Endothelial cell of umbilical vein (primary cell): ENCODE measurements around the gene UCKL1. TPM values are rescaled to one million over a fixed set of nuclear protein-coding genes. Genes with fewer than 3 reads are reported as not detected.

Source experiments
- BruUV-seq: library from RNA; stranded (reverse); fragments of 400-500 nt; replicated peaks from 2 replicates; lab custom pipeline; 2021; lab: Mats Ljungman, UMichigan
- CTCF ChIA-PET: fragments of 300-600, 350-600 bp; sonication (Branson Sonifier 250); formaldehyde crosslinking; loops from one replicate; lab custom pipeline; 2021; ENCODE audit warnings: antibody characterized with exemption, inconsistent platforms; lab: Charles Lee
- POLR2A ChIA-PET: fragments of 300-600, 350-600 bp; sonication (Branson Sonifier 250); formaldehyde crosslinking; loops from one replicate; lab custom pipeline; 2021; ENCODE audit warnings: antibody characterized with exemption, inconsistent platforms; lab: Charles Lee
- DNase-seq: peaks from one replicate; pipeline ENCODE4 v3.0.0-alpha.2; 2011; ENCODE audit warnings: low read depth, low spot score
- FAIRE-seq: peaks from 2 replicates; lab custom pipeline; 2011; peaks lifted over from hg19 to GRCh38; lab: Jason Lieb, UNC
- H2AFZ ChIP-seq: 2 replicates; pipeline ENCODE4 v1.6.0; 2012; ENCODE audit warnings: low read depth, low read length, control low read depth, inconsistent platforms
- H3K27ac ChIP-seq: 2 replicates; pipeline ENCODE4 v1.5.1; 2011; ENCODE audit warnings: low read depth, mild to moderate bottlenecking, control low read depth, low read length, moderate library complexity; ENCODE audit not compliant: insufficient read depth
- H3K27me3 ChIP-seq, 2 experiments: 2 replicates each; pipeline versions ENCODE4 v1.6.0 to v1.6.1; 2011; ENCODE audit warnings: low read length in 2 of 2, mixed read lengths in 1 of 2; ENCODE audit not compliant: control insufficient read depth in 2 of 2, insufficient read depth in 2 of 2
- H3K36me3 ChIP-seq, 2 experiments: 2 replicates in 1 of 2; 3 replicates in 1 of 2; pipeline ENCODE4 v1.5.1; 2011; ENCODE audit warnings: low read length in 2 of 2, mild to moderate bottlenecking in 1 of 2, moderate library complexity in 1 of 2; ENCODE audit not compliant: control insufficient read depth in 2 of 2, insufficient read depth in 2 of 2; ENCODE audit errors: extremely low read depth in 1 of 2
- H3K4me1 ChIP-seq: 3 replicates; pipeline ENCODE4 v1.5.1; 2011; ENCODE audit warnings: mild to moderate bottlenecking, low read length; ENCODE audit not compliant: control insufficient read depth, insufficient read depth; ENCODE audit errors: extremely low read depth
- H3K4me2 ChIP-seq: 2 replicates; pipeline ENCODE4 v1.6.1; 2011; ENCODE audit warnings: low read length, control low read depth, mixed read lengths; ENCODE audit not compliant: insufficient read depth
- H3K4me3 ChIP-seq, 3 experiments: fragments of 200-600 bp in 1 of 3; sonication (generic), shearing (Covaris generic) in 1 of 3; replicated peaks in 1 of 3; 2 replicates each; pipeline ENCODE4 v1.5.1; 2011 to 2016; ENCODE audit warnings: control low read depth in 3 of 3, low read length in 3 of 3, mild to moderate bottlenecking in 2 of 3, inconsistent platforms in 1 of 3, low read depth in 1 of 3, moderate library complexity in 1 of 3; ENCODE audit not compliant: insufficient read depth in 1 of 3
- H3K79me2 ChIP-seq: 2 replicates; pipeline ENCODE4 v1.6.0; 2012; ENCODE audit warnings: low read length, inconsistent platforms; ENCODE audit not compliant: control insufficient read depth, insufficient read depth
- H3K9ac ChIP-seq: replicated peaks from 2 replicates; pipeline ENCODE3; 2011; ENCODE audit warnings: low read length, control low read depth; ENCODE audit not compliant: insufficient read depth; ENCODE audit errors: extremely low read depth
- H3K9me1 ChIP-seq: replicated peaks from 3 replicates; pipeline ENCODE4 v1.6.0; 2011; ENCODE audit warnings: mild to moderate bottlenecking, low read length; ENCODE audit not compliant: control insufficient read depth, insufficient read depth; ENCODE audit errors: extremely low read depth
- H3K9me3 ChIP-seq: replicated peaks from 2 replicates; pipeline ENCODE4 v1.5.1; 2012; ENCODE audit warnings: low read length, inconsistent platforms; ENCODE audit not compliant: control insufficient read depth, insufficient read depth
- H4K20me1 ChIP-seq: replicated peaks from 2 replicates; pipeline ENCODE3; 2011; ENCODE audit warnings: mild to moderate bottlenecking, low read length; ENCODE audit not compliant: control insufficient read depth, insufficient read depth; ENCODE audit errors: extremely low read depth
- EZH2 ChIP-seq: IDR thresholded peaks from 2 replicates; pipeline ENCODE4 v1.6.1; 2012; ENCODE audit warnings: borderline replicate concordance, low read depth, mild to moderate bottlenecking, moderate library complexity, low read length, inconsistent platforms; ENCODE audit not compliant: severe bottlenecking
- FOS ChIP-seq: IDR thresholded peaks from 2 replicates; pipeline ENCODE4 v1.6.1; 2011; ENCODE audit warnings: mild to moderate bottlenecking, low read length, moderate library complexity, borderline replicate concordance; ENCODE audit not compliant: insufficient read depth
- GATA2 ChIP-seq: IDR thresholded peaks from 2 replicates; pipeline ENCODE4 v1.7.0; 2011; ENCODE audit warnings: low read depth, mild to moderate bottlenecking, moderate library complexity, mixed read lengths, low read length; ENCODE audit not compliant: insufficient read length, insufficient read depth
- JUN ChIP-seq: IDR thresholded peaks from 2 replicates; pipeline ENCODE4 v1.6.1; 2011; ENCODE audit warnings: borderline replicate concordance, low read depth; ENCODE audit not compliant: insufficient read length, insufficient read depth
- MYC ChIP-seq: IDR thresholded peaks from one replicate; pipeline ENCODE4 v1.6.1; 2011; ENCODE audit warnings: mild to moderate bottlenecking, low read depth, low read length
- POLR2A ChIP-seq: IDR thresholded peaks from 2 replicates; pipeline ENCODE4 v1.6.1; 2012; ENCODE audit warnings: low read depth, mild to moderate bottlenecking, control low read depth, low read length
- POLR2AphosphoS5 ChIP-seq: IDR thresholded peaks from 2 replicates; pipeline ENCODE4 v1.6.1; 2012; ENCODE audit warnings: low read depth, mild to moderate bottlenecking, control low read depth, low read length, moderate library complexity; ENCODE audit not compliant: insufficient read depth
- dilution Hi-C: fragments of 300-500 bp; cut with MboI; formaldehyde crosslinking; loops from one replicate; pipeline ENCODE4 v1.15.0; 2019; ENCODE audit warnings: low sequenced_read_pairs; ENCODE audit not compliant: extremely low pct_ligation_motif_present
- intact Hi-C: fragments of 100-400 bp; cut with micrococcal nuclease; formaldehyde crosslinking; loops from one replicate; pipeline ENCODE4 v1.10.0; 2022
- polyA plus RNA-seq, 4 experiments: library from polyadenylated mRNA; depleted of rRNA in 3 of 4; stranded (reverse) in 3 of 4; unstranded in 1 of 4; fragments of >200 nt; gene quantifications; 2 replicates each; pipeline versions ENCODE4 v1.2.1 to v1.2.3, GENCODE V29; 2011 to 2012; ENCODE audit warnings: missing spikeins in 1 of 4
- total RNA-seq: library from RNA; stranded (reverse); gene quantifications from 2 replicates; pipeline ENCODE4 v1.2.3, GENCODE V29; 2021
- TF ChIP-seq, protein P1 (sequence below), 2 donors: IDR thresholded peaks; 1 replicate in 1 of 2; 2 replicates in 1 of 2; pipeline ENCODE4 v1.5.1; 2011; ENCODE audit warnings: low read length in 2 of 2, mild to moderate bottlenecking in 2 of 2, moderate library complexity in 2 of 2, control low read depth in 1 of 2, inconsistent platforms in 1 of 2, low read depth in 1 of 2; ENCODE audit not compliant: insufficient read depth in 1 of 2; ENCODE audit errors: extremely low read depth in 1 of 2
- TF ChIP-seq, protein P2 (sequence below): IDR thresholded peaks from 2 replicates; pipeline ENCODE4 v1.6.1; 2011; ENCODE audit not compliant: insufficient read depth, insufficient read length

The UCKL1 gene
- total and polyA plus RNA-seq, 2 donors (not counting 3 experiments of a cell fraction or from before 2014, with no cell fraction given), result 51.1 to 78.8 TPM

DNA sequence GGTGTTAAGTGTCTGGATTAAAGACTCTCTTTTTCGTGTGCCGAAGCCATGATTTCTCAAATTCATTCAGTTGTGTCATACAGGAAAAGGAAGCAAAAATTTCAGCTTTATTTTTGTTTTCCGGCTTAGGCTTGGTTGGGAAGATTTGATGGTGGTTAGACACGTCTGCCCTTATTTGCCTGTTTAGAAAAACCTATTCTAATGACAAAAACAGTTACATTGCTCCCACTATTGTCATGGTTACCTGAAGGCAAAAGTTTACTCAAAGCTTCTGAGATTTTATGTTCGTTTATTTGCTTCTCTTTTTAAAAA is 60.3 kb downstream of the UCKL1 start:
- Histone ChIP-seq H3K4me3 (peak overlapping the region; percentile 67 to 98 (median 86)), H3K27me3 (no peaks in the 10 kb centered on the region), H3K79me2 (peaks cover 56% of the 10 kb centered on the region), H2AFZ (no peak overlapping the region), H3K9me3 (no peaks in the 10 kb centered on the region), H3K36me3 (peaks cover 5 to 15% of the 10 kb centered on the region in 2 experiments), H4K20me1 (peaks cover 16% of the 10 kb centered on the region), H3K4me1 (peaks cover 14% of the 10 kb centered on the region), H3K9me1 (no peaks in the 10 kb centered on the region), H3K9ac (peak overlapping the region; percentile 72), H3K27ac (peak overlapping the region; percentile 66), H3K4me2 (peak overlapping the region; percentile 96)
- dilution Hi-C loops (no loop called here), intact Hi-C loops (loop anchor here (10.0 kb wide), 1 partner anchor 159 kb away; no protein-coding TSS in a partner anchor)
- FAIRE-seq (peak; percentile 76), DNase-seq (no peak)
- ChIA-PET CTCF (interaction anchor here (0.7 to 1.3 kb wide), 10 partner anchors 14 to 188 kb away, joined by 3 to 6 read pairs (median 3); partner anchors contain the start of genes ARFRP1, PRPF6, SAMD10 and TPD52L2), POLR2A (no interaction called here)
- no TSS peak for BruUV-seq
- no peak for TF ChIP-seq EZH2
- peak; percentile 11 for TF ChIP-seq POLR2AphosphoS5

DNA sequence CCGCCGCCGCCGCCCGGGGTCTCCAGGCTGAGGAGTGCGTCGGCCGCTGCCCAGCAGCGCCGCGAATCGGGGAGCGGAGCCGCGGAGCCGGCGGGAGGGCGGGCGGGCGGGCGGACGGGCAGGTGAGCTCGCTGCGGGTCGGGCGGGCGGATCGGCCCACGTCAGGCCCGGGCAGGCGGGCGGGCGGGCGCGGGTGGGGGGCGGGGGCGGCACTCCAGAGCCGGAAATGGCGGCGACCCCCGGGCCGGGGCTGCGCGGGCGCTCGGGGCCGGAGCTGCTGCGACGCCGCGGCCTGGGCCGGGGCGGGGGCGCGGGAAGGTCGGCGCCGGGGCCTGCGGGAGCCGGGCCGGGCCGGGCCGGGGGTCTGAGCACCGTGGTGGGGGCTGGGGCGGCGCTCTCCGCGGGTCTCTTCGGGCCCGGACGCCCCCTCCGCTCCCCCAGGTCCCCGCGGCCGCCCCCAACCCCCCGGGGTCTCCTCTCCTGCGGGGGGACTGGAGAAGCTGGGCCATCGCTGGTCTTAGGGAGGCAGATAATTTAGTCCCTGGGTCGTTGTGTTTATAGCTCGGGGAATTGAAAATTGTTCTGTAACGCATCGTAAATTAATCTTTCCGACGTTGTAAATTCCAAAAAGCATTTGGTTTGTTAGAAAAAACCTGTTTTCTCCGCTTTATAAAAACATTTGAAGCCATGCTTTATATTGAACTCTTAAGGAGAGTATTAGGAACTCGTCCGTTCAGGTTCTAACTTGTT is 60.8 kb downstream of the UCKL1 start:
- no peaks in the 10 kb centered on the region for H3K27me3 ChIP-seq
- H3K9ac ChIP-seq, result peak overlapping the region; percentile 72
- TF ChIP-seq MYC (no peak), JUN (no peak), FOS (no peak), GATA2 (no peak), POLR2A (no peak), POLR2AphosphoS5 (no peak), EZH2 (no peak)
- TF ChIP-seq, protein P1, sequence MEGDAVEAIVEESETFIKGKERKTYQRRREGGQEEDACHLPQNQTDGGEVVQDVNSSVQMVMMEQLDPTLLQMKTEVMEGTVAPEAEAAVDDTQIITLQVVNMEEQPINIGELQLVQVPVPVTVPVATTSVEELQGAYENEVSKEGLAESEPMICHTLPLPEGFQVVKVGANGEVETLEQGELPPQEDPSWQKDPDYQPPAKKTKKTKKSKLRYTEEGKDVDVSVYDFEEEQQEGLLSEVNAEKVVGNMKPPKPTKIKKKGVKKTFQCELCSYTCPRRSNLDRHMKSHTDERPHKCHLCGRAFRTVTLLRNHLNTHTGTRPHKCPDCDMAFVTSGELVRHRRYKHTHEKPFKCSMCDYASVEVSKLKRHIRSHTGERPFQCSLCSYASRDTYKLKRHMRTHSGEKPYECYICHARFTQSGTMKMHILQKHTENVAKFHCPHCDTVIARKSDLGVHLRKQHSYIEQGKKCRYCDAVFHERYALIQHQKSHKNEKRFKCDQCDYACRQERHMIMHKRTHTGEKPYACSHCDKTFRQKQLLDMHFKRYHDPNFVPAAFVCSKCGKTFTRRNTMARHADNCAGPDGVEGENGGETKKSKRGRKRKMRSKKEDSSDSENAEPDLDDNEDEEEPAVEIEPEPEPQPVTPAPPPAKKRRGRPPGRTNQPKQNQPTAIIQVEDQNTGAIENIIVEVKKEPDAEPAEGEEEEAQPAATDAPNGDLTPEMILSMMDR (IDR thresholded peaks at IDR 0.05; ENCODE audit: extremely low read depth in 1 of 2, insufficient read depth in 1 of 2, low read depth in 1 of 2, low read length in 2 of 2), result no peak
- TF ChIP-seq, protein P2, sequence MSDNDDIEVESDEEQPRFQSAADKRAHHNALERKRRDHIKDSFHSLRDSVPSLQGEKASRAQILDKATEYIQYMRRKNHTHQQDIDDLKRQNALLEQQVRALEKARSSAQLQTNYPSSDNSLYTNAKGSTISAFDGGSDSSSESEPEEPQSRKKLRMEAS, result no peak
- H3K4me1 ChIP-seq, result peaks cover 14% of the 10 kb centered on the region
- POLR2A ChIA-PET, result no interaction called here
- H3K4me2 ChIP-seq, result peak overlapping the region; percentile 96
- FAIRE-seq (no peak), DNase-seq (no peak)
- CTCF ChIA-PET, result interaction anchor here (0.7 to 1.8 kb wide), 13 partner anchors 14 to 357 kb away, joined by 3 to 11 read pairs (median 3); partner anchors contain the start of genes ARFRP1, PRPF6, SAMD10 and TPD52L2
- TSS peak; percentile 85 for BruUV-seq
- peak overlapping the region; percentile 66 for H3K27ac ChIP-seq
- H2AFZ ChIP-seq, result no peak overlapping the region
- dilution Hi-C loops, result no loop called here
- no peaks in the 10 kb centered on the region for H3K9me3 ChIP-seq
- H4K20me1 ChIP-seq, result peaks cover 13% of the 10 kb centered on the region
- H3K36me3 ChIP-seq, result peaks cover 8 to 20% of the 10 kb centered on the region in 2 experiments
- peaks cover 51% of the 10 kb centered on the region for H3K79me2 ChIP-seq
- intact Hi-C loops, result loop anchor here (10.0 kb wide), 1 partner anchor 159 kb away; no protein-coding TSS in a partner anchor
- H3K9me1 ChIP-seq, result no peaks in the 10 kb centered on the region
- H3K4me3 ChIP-seq, result peak overlapping the region; percentile 67 to 98 (median 86)
